ENCODE measurements around the gene ZC3H12C. TPM values are rescaled to one million over a fixed set of nuclear protein-coding genes. Genes with fewer than 3 reads are reported as not detected.

The ZC3H12C gene
- total and polyA plus RNA-seq, 2 of the 4 experiments (the other 2 are of a cell fraction), result 4.2 to 15.8 TPM

- Histone ChIP-seq H3K4me1 (ENCODE audit: control insufficient read depth, insufficient read depth, low read length) (peaks cover 8% of the 10 kb centered on the region), H3K27ac (ENCODE audit: insufficient read depth, low read length) (no peak overlapping the region), H2BK15ac (ENCODE audit: low read depth, low read length) (0 out of 3 replicates have a peak overlapping the region, but pooled peaks have one; percentile 20), H3K4me3 (ENCODE audit: insufficient read depth, low read depth, low read length) (no peak overlapping the region), H4K5ac (ENCODE audit: low read depth, low read length) (no peak overlapping the region), H4K91ac (ENCODE audit: insufficient read depth, low read depth, low read length) (no peak overlapping the region), H4K20me1 (ENCODE audit: insufficient read depth, low read length) (no peaks in the 10 kb centered on the region), H3K36me3 (ENCODE audit: control insufficient read depth, insufficient read depth, low read length) (peaks cover 3% of the 10 kb centered on the region; the same call in 1 of the 2 replicates), H3K9me1 (ENCODE audit: insufficient read depth, low read length) (peaks cover 4% of the 10 kb centered on the region; the same call in 1 of the 2 replicates), H3K9ac (ENCODE audit: low read depth, low read length) (no peak overlapping the region), H4K8ac (ENCODE audit: low read depth in 2 of 2, low read length in 2 of 2) (0 out of 4 replicates have a peak overlapping the region, but pooled peaks of 1 of the 2 experiments have one; percentile 6), H2BK20ac (ENCODE audit: low read depth, low read length) (no peak overlapping the region; the same call in 1 of the 2 replicates), H2AK5ac (ENCODE audit: low read depth, low read length) (no peak overlapping the region), H3K4ac (ENCODE audit: low read depth, low read length) (no peak overlapping the region), H3K23ac (ENCODE audit: low read depth, low read length) (no peak overlapping the region), H2BK5ac (ENCODE audit: low read depth, low read length, poor library complexity, severe bottlenecking) (peak overlapping the region; percentile 29), H3K27me3 (ENCODE audit: control insufficient read depth, insufficient read depth, low read length) (no peaks in the 10 kb centered on the region), H3K14ac (replicated peaks; ENCODE audit: low read depth, low read length) (peak overlapping the region; percentile 49; the same call in 1 of the 2 replicates), H3K4me2 (ENCODE audit: low read depth, low read length) (no peak overlapping the region; the same call in 1 of the 2 replicates), H2BK120ac (ENCODE audit: low read depth, low read length) (peak overlapping the region; percentile 12; the same call in 1 of the 2 replicates), H3K18ac (ENCODE audit: low read depth, low read length) (no peak overlapping the region), H3K9me3 (ENCODE audit: control insufficient read depth, insufficient read depth, low read length) (no peaks in the 10 kb centered on the region), H3K79me1 (ENCODE audit: low read depth in 1 of 2, low read length in 2 of 2) (peaks cover 29 to 59% of the 10 kb centered on the region in 2 experiments), H2AFZ (replicated peaks; ENCODE audit: low read length, poor library complexity) (no peak overlapping the region), H3K56ac (ENCODE audit: extremely low read depth, insufficient read depth, low read length) (no peak overlapping the region), H2AK9ac (replicated peaks; ENCODE audit: low read depth, low read length, poor library complexity) (no peak overlapping the region)
- no TSS peak for BruUV-seq (replicated peaks)
- DNase-seq (peak; percentile 92), ATAC-seq (ENCODE audit: low read depth) (peak; percentile 66)
- dilution Hi-C loops (cut with HindIII; ENCODE audit: low sequenced_read_pairs, unreplicated experiment) (no loop called here), intact Hi-C loops (cut with micrococcal nuclease) (no loop called here), in situ Hi-C loops (cut with MboI; ENCODE audit: low sequenced_read_pairs) (no loop called here)
- ChIA-PET CTCF (interaction anchor here (0.6 kb wide), 1 partner anchor 54 kb away, joined by 3 read pairs; no protein-coding TSS in a partner anchor), POLR2A (ENCODE audit: unreplicated experiment) (no interaction called here)
- TF ChIP-seq CEBPB (IDR thresholded peaks at IDR 0.05; ENCODE audit: low read depth, low read length), result no peak
- TF ChIP-seq BHLHE40 (IDR thresholded peaks at IDR 0.05; ENCODE audit: low read depth, low read length), result 0 out of 2 replicates have a peak, but pooled peaks have one; percentile 28
- 0 out of 2 replicates have a peak, but pooled peaks have one; percentile 9 for TF ChIP-seq FOS (IDR thresholded peaks at IDR 0.05; ENCODE audit: low read depth, low read length)
- no CpG with 5 or more reads among the region's 3 CpGs for WGBS, 2 experiments (ENCODE audit: extremely low coverage in 2 of 2, insufficient read length in 1 of 2)
These were observed 54.9 kb downstream of the ZC3H12C start for GRCh38 chr11:110147962-110148709.

Data from IMR-90 (cell line).